Gastroesophageal sphincter (tissue), 4 donors: Measurements from ENCODE around the gene PTPRC. TPM values are rescaled to one million over a fixed set of nuclear protein-coding genes. Genes with fewer than 3 reads are reported as not detected.

ENCODE experiments used
- ATAC-seq: fragments of 150-250 bp; one replicate; pipeline ENCODE4 v1.9.1; 2016; ENCODE audit warnings: mild to moderate bottlenecking, moderate library complexity
- H3K27ac ChIP-seq, 4 donors: fragments of 200-600 bp; sonication (generic) in 3 of 4; 1 replicate in 3 of 4; 2 replicates in 1 of 4; pipeline ENCODE4 v1.5.1; 2016 to 2019
- H3K27me3 ChIP-seq: fragments of 200-600 bp; sonication (generic); one replicate; pipeline ENCODE4 v1.5.1; 2019
- H3K36me3 ChIP-seq, 2 donors: fragments of 200-600 bp; sonication (generic); one replicate each; pipeline ENCODE4 v1.5.1; 2019; ENCODE audit warnings: control low read depth in 1 of 2
- H3K4me1 ChIP-seq, 3 donors: fragments of 200-600 bp; sonication (generic); 1 replicate in 2 of 3; 2 replicates in 1 of 3; pipeline ENCODE4 v1.5.1; 2016 to 2019; ENCODE audit warnings: control low read depth in 2 of 3
- H3K4me3 ChIP-seq, 2 donors: fragments of 200-600 bp; sonication (generic); one replicate each; pipeline ENCODE4 v1.5.1; 2019; ENCODE audit warnings: mild to moderate bottlenecking in 1 of 2, moderate library complexity in 1 of 2
- H3K9me3 ChIP-seq, 3 donors: fragments of 200-600 bp; sonication (generic); one replicate each; pipeline ENCODE4 v1.5.1; 2017 to 2019; ENCODE audit warnings: control low read depth in 2 of 3
- EP300 ChIP-seq: sonication (generic); formaldehyde crosslinking; IDR thresholded peaks from one replicate; pipeline ENCODE4 v1.6.1; 2017; ENCODE audit warnings: antibody characterized with exemption, mild to moderate bottlenecking
- POLR2A ChIP-seq, 2 donors: fragments of 450-650 bp; IDR thresholded peaks; one replicate each; pipeline ENCODE4 v1.6.1; 2017; ENCODE audit warnings: antibody characterized with exemption in 2 of 2, mild to moderate bottlenecking in 2 of 2, moderate library complexity in 1 of 2
- POLR2AphosphoS5 ChIP-seq: sonication (generic); formaldehyde crosslinking; IDR thresholded peaks from one replicate; pipeline ENCODE4 v1.6.1; 2017; ENCODE audit warnings: antibody characterized with exemption
- WGBS, 2 donors: methylation state at CpG; one replicate each; pipeline ENCODE4 v1.1.5; 2018; ENCODE audit warnings: low coverage in 1 of 2; 5-methylcytosine and 5-hydroxymethylcytosine counted together
- total RNA-seq, 4 donors: library from RNA; depleted of rRNA; stranded (reverse); fragments of >200 nt; gene quantifications; one replicate each; pipeline ENCODE4 v1.1.0, GENCODE V29; 2016
- TF ChIP-seq, protein P1 (sequence below), 4 experiments: fragments of 200-600 bp in 2 of 4; fragments of 450-650 bp in 2 of 4; sonication (generic) in 1 of 4; IDR thresholded peaks; one replicate each; pipeline ENCODE4 v1.5.1; 2017 to 2019; ENCODE audit warnings: antibody characterized with exemption in 4 of 4, mild to moderate bottlenecking in 2 of 4, moderate library complexity in 2 of 4

PTPRC gene
- total RNA-seq, 4 donors from 2014 or later = 5.0 to 31.9 (median 12.9) TPM

GRCh38 chr1:198627436-198628066 lies 11.3 kb upstream of the PTPRC start:
- no peaks in the 10 kb centered on the region for H3K27me3 ChIP-seq
- WGBS, 2 donors = 48 to 50% methylated on average over 3 of the region's 3 CpGs
- H3K4me1 ChIP-seq = no peaks in the 10 kb centered on the region
- no peaks in the 10 kb centered on the region for H3K9me3 ChIP-seq
- no peak for ATAC-seq
- no peak overlapping the region for H3K27ac ChIP-seq
- no peak overlapping the region for H3K4me3 ChIP-seq
- no peaks in the 10 kb centered on the region for H3K36me3 ChIP-seq
- TF ChIP-seq POLR2A (IDR thresholded peaks at IDR 0.05) (no peak), POLR2AphosphoS5 (no peak), EP300 (no peak)
- TF ChIP-seq, protein P1, sequence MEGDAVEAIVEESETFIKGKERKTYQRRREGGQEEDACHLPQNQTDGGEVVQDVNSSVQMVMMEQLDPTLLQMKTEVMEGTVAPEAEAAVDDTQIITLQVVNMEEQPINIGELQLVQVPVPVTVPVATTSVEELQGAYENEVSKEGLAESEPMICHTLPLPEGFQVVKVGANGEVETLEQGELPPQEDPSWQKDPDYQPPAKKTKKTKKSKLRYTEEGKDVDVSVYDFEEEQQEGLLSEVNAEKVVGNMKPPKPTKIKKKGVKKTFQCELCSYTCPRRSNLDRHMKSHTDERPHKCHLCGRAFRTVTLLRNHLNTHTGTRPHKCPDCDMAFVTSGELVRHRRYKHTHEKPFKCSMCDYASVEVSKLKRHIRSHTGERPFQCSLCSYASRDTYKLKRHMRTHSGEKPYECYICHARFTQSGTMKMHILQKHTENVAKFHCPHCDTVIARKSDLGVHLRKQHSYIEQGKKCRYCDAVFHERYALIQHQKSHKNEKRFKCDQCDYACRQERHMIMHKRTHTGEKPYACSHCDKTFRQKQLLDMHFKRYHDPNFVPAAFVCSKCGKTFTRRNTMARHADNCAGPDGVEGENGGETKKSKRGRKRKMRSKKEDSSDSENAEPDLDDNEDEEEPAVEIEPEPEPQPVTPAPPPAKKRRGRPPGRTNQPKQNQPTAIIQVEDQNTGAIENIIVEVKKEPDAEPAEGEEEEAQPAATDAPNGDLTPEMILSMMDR (IDR thresholded peaks at IDR 0.05) = no peak

- Histone ChIP-seq H3K9me3 (no peaks in the 10 kb centered on the region), H3K4me1 (no peaks in the 10 kb centered on the region), H3K36me3 (no peaks in the 10 kb centered on the region), H3K4me3 (no peak overlapping the region), H3K27me3 (no peaks in the 10 kb centered on the region), H3K27ac (no peak overlapping the region)
- TF ChIP-seq, protein P1 (IDR thresholded peaks at IDR 0.05) = no peak
- TF ChIP-seq POLR2A (IDR thresholded peaks at IDR 0.05) (no peak), EP300 (no peak), POLR2AphosphoS5 (no peak)
- ATAC-seq = no peak
Observed at GRCh38 chr1:198628067-198628455, 10.8 kb upstream of the PTPRC start.

DNA sequence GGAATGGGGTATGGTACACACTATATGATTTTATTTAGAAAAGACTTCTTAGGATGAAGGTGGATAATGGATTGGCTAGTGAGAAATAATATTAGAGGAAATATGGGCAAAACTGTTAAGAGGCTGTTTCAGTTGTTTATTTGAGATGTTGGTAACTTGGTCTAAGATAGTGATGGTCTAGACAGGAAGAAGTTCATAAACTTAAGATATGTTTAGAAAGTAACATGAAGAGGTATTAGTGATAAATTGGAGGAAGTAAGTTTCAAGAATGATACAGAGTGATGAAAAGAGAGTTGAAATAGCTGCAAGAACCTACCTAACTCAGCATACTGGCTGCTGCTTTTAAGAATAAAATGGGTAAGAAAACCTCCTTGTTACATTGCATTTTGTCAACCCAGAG lies 9.2 kb upstream of the PTPRC start:
- TF ChIP-seq POLR2A (IDR thresholded peaks at IDR 0.05) (no peak), EP300 (no peak), POLR2AphosphoS5 (no peak)
- TF ChIP-seq, protein P1 (IDR thresholded peaks at IDR 0.05) = no peak
- no peaks in the 10 kb centered on the region for H3K4me1 ChIP-seq
- H3K27me3 ChIP-seq = no peaks in the 10 kb centered on the region
- H3K9me3 ChIP-seq = no peaks in the 10 kb centered on the region
- H3K4me3 ChIP-seq = no peak overlapping the region
- no peaks in the 10 kb centered on the region for H3K36me3 ChIP-seq
- no peak for ATAC-seq
- H3K27ac ChIP-seq = no peak overlapping the region

GRCh38 chr1:198630863-198631262 lies 8.0 kb upstream of the PTPRC start:
- WGBS, 2 donors = 72 to 73% methylated on average over 1 of the region's 1 CpG
- no peak for ATAC-seq

GRCh38 chr1:198631292-198631691 lies 7.5 kb upstream of the PTPRC start:
- no peaks in the 10 kb centered on the region for H3K4me1 ChIP-seq
- TF ChIP-seq POLR2A (IDR thresholded peaks at IDR 0.05) (no peak), POLR2AphosphoS5 (no peak), EP300 (no peak)
- TF ChIP-seq, protein P1 (IDR thresholded peaks at IDR 0.05) = no peak
- no peaks in the 10 kb centered on the region for H3K36me3 ChIP-seq
- 91 to 100% methylated on average over 1 of the region's 1 CpG for whole genome bisulfite sequencing, 2 donors
- no peaks in the 10 kb centered on the region for H3K27me3 ChIP-seq
- H3K9me3 ChIP-seq = no peaks in the 10 kb centered on the region
- no peak overlapping the region for H3K27ac ChIP-seq
- ATAC-seq = no peak
- H3K4me3 ChIP-seq = no peak overlapping the region

More at GRCh38 chr1:198630863-198631262, 8.0 kb upstream of the PTPRC start:
- no peaks in the 10 kb centered on the region for H3K9me3 ChIP-seq
- TF ChIP-seq, protein P1 (IDR thresholded peaks at IDR 0.05) = no peak
- TF ChIP-seq EP300 = no peak
- no peak for TF ChIP-seq POLR2A (IDR thresholded peaks at IDR 0.05)
- TF ChIP-seq POLR2AphosphoS5 = no peak
- H3K27ac ChIP-seq = no peak overlapping the region
- no peaks in the 10 kb centered on the region for H3K36me3 ChIP-seq
- H3K4me1 ChIP-seq = no peaks in the 10 kb centered on the region
- H3K4me3 ChIP-seq = no peak overlapping the region
- no peaks in the 10 kb centered on the region for H3K27me3 ChIP-seq
